ENCODE results near the gene C1QTNF9B.

GRCh38 chr13:23883255-23883654 lies 14.0 kb downstream of the C1QTNF9B start:
- TF ChIP-seq CTCF (IDR thresholded peaks at IDR 0.05; ENCODE audit: low read depth, low read length) = no peak
- no peak for TF ChIP-seq EZH2phosphoT487 (IDR thresholded peaks at IDR 0.05; ENCODE audit: low read depth)

Measured in OCI-LY3 (cell line).